Neutrophil (primary cell): ENCODE results near the gene CHST11.

ENCODE experiments used
- H3K27ac ChIP-seq: fragments of 200-600 bp; sonication (generic); 2 replicates; pipeline ENCODE4 v1.5.1; 2016; ENCODE audit warnings: mild to moderate bottlenecking, moderate library complexity
- H3K27me3 ChIP-seq: fragments of 200-600 bp; sonication (generic); 2 replicates; pipeline ENCODE4 v1.6.0; 2016; ENCODE audit warnings: mild to moderate bottlenecking
- H3K36me3 ChIP-seq: fragments of 200-600 bp; sonication (generic); 2 replicates; pipeline ENCODE4 v1.5.1; 2017
- H3K4me1 ChIP-seq, 2 experiments: fragments of 200-600 bp in 1 of 2; sonication (generic) in 1 of 2; 1 replicate in 1 of 2; 2 replicates in 1 of 2; pipeline versions ENCODE4 v1.5.1 to v1.6.1; 2013 to 2016; ENCODE audit warnings: low read depth in 1 of 2, low read length in 1 of 2, mild to moderate bottlenecking in 1 of 2, moderate library complexity in 1 of 2; ENCODE audit not compliant: control insufficient read depth in 1 of 2, insufficient read depth in 1 of 2
- H3K4me3 ChIP-seq, 2 experiments: fragments of 200-600 bp in 1 of 2; sonication (generic) in 1 of 2; 1 replicate in 1 of 2; 2 replicates in 1 of 2; pipeline ENCODE4 v1.5.1; 2013 to 2016; ENCODE audit warnings: low read depth in 1 of 2, low read length in 1 of 2, mild to moderate bottlenecking in 1 of 2, moderate library complexity in 1 of 2
- H3K9me3 ChIP-seq: fragments of 200-600 bp; sonication (generic); 2 replicates; pipeline ENCODE4 v1.5.1; 2016
- CTCF ChIP-seq: fragments of 200-600 bp; sonication (generic); IDR thresholded peaks from 2 replicates; pipeline ENCODE4 v1.5.1; 2016; ENCODE audit warnings: antibody characterized with exemption

The CHST11 gene

GRCh38 chr12:104710940-104711689, 254.4 kb downstream of the CHST11 start:
- Histone ChIP-seq H3K27ac (peak overlapping the region; percentile 13), H3K4me1 (no peaks in the 10 kb centered on the region), H3K4me3 (no peak overlapping the region), H3K36me3 (peaks cover 11% of the 10 kb centered on the region), H3K27me3 (no peaks in the 10 kb centered on the region), H3K9me3 (no peaks in the 10 kb centered on the region)
- TF ChIP-seq CTCF = no peak

GRCh38 chr12:104712477-104712876, 255.7 kb downstream of the CHST11 start:
- no peaks in the 10 kb centered on the region for H3K27me3 ChIP-seq
- TF ChIP-seq CTCF = no peak
- H3K4me3 ChIP-seq = no peak overlapping the region
- peaks cover 11% of the 10 kb centered on the region for H3K36me3 ChIP-seq
- H3K4me1 ChIP-seq = no peaks in the 10 kb centered on the region
- H3K9me3 ChIP-seq = no peaks in the 10 kb centered on the region
- H3K27ac ChIP-seq = no peak overlapping the region

- no peaks in the 10 kb centered on the region for H3K9me3 ChIP-seq
- H3K4me3 ChIP-seq = no peak overlapping the region
- no peaks in the 10 kb centered on the region for H3K27me3 ChIP-seq
- peaks cover 11% of the 10 kb centered on the region for H3K36me3 ChIP-seq
- H3K4me1 ChIP-seq = no peaks in the 10 kb centered on the region
- no peak for TF ChIP-seq CTCF
- no peak overlapping the region for H3K27ac ChIP-seq
Measured at GRCh38 chr12:104712968-104713367, 256.2 kb downstream of the CHST11 start.

- peaks cover 11% of the 10 kb centered on the region for H3K36me3 ChIP-seq
- no peaks in the 10 kb centered on the region for H3K27me3 ChIP-seq
- H3K27ac ChIP-seq = no peak overlapping the region
- no peaks in the 10 kb centered on the region for H3K4me1 ChIP-seq
- H3K9me3 ChIP-seq = no peaks in the 10 kb centered on the region
- TF ChIP-seq CTCF = no peak
- H3K4me3 ChIP-seq = no peak overlapping the region
Measured at GRCh38 chr12:104713444-104713843, 256.7 kb downstream of the CHST11 start.

- H3K36me3 ChIP-seq = peaks cover 11% of the 10 kb centered on the region
- no peak overlapping the region for H3K27ac ChIP-seq
- H3K27me3 ChIP-seq = no peaks in the 10 kb centered on the region
- H3K4me1 ChIP-seq = no peaks in the 10 kb centered on the region
- TF ChIP-seq CTCF = no peak
- H3K9me3 ChIP-seq = no peaks in the 10 kb centered on the region
- no peak overlapping the region for H3K4me3 ChIP-seq
Measured at GRCh38 chr12:104714369-104714768, 257.6 kb downstream of the CHST11 start.
